ELR (cell line): ENCODE data around the gene ATP5F1D.

Experiments
- DNase-seq: peaks from one replicate; pipeline ENCODE4 v3.0.0-alpha.2; 2015; ENCODE audit warnings: low read depth

The ATP5F1D gene

GRCh38 chr19:1220976-1221903 lies 20.3 kb upstream of the ATP5F1D start:
- peak; percentile 67 for DNase-seq

GRCh38 chr19:1221904-1222255 lies 19.7 kb upstream of the ATP5F1D start:
- DNase-seq: no peak

- DNase-seq: no peak
Observed at GRCh38 chr19:1222394-1222793, 19.2 kb upstream of the ATP5F1D start.

- peak; percentile 71 for DNase-seq
Observed at GRCh38 chr19:1223018-1223855, 18.3 kb upstream of the ATP5F1D start.

DNA sequence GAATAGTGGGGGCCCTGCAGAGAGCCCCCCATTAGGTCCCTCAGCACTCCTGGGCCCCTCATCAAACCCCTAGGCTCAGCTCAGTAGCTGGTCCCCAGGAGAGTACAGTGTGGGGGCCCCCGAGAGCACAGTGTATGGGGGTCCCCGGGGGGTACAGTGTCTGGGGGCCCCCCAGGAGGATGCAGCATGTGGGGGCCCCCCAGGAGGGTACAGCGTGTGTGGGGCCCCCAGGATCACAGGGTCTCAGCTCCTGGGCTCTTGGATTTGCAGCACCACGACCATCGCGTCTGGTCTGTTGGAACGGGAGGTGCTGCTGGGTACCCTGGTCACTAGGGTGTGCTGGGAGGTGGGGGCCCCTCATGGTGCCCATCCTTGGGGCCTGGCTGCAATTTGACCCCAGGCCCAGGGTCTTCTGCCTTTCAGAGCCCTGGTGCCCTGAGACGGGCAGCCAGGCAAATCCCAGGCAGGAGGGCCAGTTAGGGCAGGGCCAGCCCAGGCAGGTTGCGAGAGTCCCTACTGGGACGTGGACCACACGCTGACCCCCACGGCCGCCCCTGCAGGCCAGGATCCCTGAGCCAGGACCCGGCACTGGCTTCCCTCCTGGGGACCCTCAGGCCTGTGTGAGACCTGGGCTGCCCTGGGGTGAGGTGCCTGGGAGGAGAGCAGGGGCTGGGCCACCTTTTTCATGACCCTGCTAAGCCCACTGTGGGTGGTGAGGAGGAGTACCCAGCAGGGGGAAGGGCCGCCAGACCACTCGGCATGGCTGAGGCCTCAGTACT lies 17.3 kb upstream of the ATP5F1D start:
- DNase-seq: no peak

- no peak for DNase-seq
Observed at GRCh38 chr19:1224847-1225246, 16.7 kb upstream of the ATP5F1D start.

DNA sequence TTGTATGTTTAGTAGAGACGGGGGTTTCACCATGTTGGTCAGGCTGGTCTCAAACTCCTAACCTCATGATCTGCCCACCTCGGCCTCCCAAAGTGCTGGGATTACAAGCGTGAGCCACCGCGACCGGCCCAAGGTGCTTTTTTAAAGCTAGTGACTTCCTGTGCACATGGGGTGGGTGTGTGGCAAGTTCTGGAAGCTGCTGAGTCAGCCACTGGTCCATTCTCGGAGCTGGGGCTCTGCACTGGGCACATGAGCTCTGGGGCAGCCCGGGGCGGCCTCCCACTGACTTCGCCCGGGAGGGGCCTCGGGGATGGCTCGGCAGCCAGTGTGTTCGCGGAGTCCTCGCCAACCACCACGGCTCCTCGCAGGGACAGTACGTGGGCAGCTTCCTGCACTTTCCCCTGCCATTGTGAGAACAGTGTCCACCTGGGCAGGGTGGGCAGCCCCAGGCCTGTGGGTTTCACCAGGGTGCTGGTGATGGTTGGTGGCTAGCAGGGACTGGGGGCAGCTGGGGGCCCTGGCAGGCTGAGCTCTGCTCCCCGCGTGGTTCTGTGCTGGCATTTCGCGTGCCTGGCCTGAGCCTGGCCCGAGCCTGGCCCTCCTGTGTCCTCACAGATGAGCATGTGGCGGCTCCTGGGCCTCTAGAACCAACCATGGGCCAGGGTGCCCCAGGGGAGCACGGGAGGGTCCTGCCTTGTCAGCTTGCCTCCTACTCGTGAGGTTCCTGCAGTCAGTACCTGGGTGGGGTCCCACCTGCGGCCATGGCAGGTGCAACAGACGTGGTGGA lies 15.9 kb upstream of the ATP5F1D start:
- no peak for DNase-seq

- no peak for DNase-seq
Observed at GRCh38 chr19:1226227-1226518, 15.4 kb upstream of the ATP5F1D start.

GRCh38 chr19:1226522-1227303 lies 14.8 kb upstream of the ATP5F1D start:
- DNase-seq: no peak

DNA sequence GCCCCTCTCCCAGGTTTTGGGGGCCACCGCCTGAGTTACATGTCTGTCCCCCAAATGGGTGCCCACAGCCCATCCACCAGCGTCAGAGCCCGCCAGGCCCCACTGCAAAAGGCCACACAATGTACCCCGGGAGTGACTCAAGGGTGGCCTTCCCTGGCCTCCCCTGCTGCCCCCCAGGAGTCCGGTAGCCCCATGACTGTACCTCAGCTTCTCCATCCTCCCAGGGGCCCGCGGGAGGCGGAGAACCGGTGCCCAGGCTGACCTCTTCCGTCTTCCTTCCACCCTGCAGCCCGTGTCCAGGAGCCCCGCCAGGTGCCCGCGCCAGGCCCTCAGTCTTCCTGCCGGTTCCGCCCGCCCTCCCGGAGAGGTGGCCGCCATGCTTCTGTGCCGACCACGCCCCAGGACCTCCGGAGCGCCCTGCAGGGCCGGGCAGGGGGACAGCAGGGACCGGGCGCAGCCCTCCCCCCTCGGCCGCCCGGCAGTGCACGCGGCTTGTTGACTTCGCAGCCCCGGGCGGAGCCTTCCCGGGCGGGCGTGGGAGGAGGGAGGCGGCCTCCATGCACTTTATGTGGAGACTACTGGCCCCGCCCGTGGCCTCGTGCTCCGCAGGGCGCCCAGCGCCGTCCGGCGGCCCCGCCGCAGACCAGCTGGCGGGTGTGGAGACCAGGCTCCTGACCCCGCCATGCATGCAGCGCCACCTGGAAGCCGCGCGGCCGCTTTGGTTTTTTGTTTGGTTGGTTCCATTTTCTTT lies 14.1 kb upstream of the ATP5F1D start:
- no peak for DNase-seq

DNA sequence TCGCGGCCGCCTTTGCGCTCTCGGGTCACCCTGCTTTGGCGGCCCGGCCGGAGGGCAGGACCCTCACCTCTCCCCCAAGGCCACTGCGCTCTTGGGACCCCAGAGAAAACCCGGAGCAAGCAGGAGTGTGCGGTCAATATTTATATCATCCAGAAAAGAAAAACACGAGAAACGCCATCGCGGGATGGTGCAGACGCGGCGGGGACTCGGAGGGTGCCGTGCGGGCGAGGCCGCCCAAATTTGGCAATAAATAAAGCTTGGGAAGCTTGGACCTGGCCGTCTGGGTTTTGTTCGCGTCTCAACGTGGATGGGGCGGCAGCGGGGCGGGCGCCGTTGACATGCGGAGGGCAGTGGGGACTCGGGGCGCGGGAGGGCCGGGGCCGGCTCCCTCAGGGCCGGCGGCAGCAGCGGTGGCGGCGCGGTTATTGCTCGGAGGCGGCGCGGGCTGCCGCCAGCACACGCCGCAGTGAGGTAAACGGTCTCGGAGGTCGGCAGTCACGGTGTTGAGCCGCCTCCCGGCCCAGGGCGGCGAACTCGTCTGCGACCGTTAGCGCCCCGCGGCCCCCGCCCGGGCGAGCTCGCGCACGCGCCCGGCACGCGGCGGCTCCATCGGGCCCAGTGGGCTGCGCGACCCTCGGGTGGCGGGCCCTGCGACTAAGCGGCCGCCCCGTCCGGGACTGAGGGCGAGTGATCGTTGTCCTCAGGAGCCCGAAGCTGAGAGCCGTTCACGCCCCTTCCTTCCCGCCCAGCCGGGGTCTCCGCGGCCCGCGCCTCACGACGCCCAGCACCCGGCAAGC lies 13.2 kb upstream of the ATP5F1D start:
- DNase-seq: no peak

DNA sequence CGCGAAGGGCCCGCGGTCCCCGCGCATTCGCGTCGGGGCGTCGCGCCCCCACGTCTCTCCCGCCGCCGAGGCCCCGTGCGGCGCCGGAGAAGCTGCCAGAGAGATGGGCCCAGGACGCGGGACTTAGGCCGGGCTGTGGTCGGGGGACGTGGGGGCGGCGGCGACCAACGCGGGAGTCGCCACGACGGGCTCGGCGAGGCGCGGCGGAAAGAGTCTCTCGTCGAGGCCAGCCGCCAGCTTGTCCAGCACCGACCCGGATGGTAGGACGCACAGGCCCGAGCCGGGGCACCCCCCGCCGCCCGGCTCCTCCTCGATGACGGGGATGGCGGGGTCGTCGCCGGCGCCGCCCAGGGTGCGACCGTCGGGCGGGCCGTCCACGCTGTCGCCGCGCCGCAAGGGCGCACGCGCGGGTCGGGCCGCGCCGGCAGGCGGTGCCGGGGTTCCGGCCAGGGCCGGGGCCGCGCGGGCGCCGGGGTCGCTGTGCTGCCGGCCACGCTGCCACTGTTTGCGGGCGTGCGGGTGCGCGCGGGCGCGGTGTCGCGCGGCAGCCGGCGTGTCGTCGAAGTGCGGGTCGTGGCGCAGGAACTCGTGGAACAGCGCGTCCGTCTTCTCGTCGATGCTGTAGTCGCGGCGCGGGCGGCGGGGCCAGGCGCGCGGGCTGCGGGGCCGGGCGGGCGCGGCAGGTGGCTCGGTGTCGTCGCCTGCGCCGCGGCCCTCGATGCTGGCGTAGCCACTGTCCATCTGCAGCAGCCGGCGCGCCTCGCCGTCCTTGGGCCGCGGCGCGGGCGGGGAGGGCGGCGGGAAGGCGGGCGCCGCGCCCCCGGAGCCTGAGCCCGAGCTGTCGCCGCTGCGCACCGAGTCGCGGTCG lies 12.3 kb upstream of the ATP5F1D start:
- DNase-seq: no peak

GRCh38 chr19:1229924-1230782 lies 11.4 kb upstream of the ATP5F1D start:
- no peak for DNase-seq

- DNase-seq: no peak
Observed at GRCh38 chr19:1230783-1231489, 10.6 kb upstream of the ATP5F1D start.

GRCh38 chr19:1231729-1232637 lies 9.6 kb upstream of the ATP5F1D start:
- DNase-seq: no peak

- peak; percentile 64 for DNase-seq
Observed at GRCh38 chr19:1232652-1233072, 8.9 kb upstream of the ATP5F1D start.
